ENCODE measurements around the gene ACER2.
"Not testable (repeated sequence)": the region's sequence is repeated elsewhere in the genome, so short reads cannot be mapped to it uniquely, and the experiment has no call there.

The ACER2 gene

DNA sequence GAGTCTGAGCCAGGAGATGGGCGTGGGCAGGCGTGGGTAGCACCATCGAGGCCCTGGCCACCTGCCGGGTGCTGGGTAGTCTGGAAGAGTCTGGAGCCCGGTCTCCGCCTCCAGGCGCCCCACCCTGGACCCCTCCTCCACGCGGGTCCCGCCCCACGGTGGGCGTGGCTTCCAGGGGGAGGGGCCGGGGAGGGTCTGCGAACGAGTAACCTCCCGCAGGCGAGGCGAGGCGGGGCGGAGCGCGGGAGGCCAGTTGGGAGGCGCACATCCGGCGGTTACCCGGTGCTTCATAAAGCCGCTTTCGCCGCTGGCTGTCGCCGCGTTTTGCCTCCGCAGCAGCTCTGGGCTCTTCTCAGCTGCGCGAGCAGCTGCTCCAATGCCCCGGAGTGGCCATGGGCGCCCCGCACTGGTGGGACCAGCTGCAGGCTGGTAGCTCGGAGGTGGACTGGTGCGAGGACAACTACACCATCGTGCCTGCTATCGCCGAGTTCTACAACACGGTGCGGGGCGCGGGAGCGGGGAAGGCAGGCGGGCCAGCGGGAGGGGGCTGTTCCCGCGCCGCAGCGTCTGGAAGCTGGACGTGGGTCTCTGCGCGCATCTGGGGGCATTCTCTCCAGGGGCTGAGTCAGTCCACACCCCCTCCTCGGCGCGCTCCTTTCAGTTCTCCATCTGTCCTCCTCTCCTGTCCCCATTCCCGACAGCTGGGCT is at the start of gene ACER2:
Gene ACER2, plus strand, starts transcription at position 317 of the 708 bp plus-strand sequence. Its CDS starts 76 bp downstream, at position 393.
- peak; percentile 37 for DNase-seq

- no peak for DNase-seq
Observed at GRCh38 chr9:19369107-19369506, 39.7 kb upstream of the ACER2 start.

GRCh38 chr9:19371942-19372341 is 36.9 kb upstream of the ACER2 start:
- no peak for DNase-seq

- no peak for DNase-seq
Observed at GRCh38 chr9:19372567-19372966, 36.2 kb upstream of the ACER2 start.

DNA sequence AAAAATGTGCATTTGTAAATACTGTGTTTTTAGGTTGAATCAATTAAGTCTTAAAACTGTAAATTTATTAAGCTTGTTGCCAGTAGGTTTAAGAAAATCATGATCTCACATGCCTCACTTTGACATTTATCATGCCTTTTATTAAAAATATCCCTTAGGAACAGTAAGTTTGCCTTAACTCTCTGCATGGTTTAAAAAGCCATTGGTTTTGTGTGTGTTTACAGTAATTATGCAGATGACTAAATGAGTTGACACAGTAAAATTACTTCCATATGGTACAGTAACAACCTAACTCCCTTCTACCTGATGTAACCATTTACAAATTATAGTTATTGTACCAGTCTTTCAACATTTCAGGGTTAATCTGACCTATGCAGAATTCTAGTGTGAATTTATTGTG is 35.3 kb upstream of the ACER2 start:
- DNase-seq, result no peak

GRCh38 chr9:19375538-19375937 is 33.3 kb upstream of the ACER2 start:
- no peak for DNase-seq

- DNase-seq, result no peak
Observed at GRCh38 chr9:19376931-19377330, 31.9 kb upstream of the ACER2 start.

GRCh38 chr9:19378164-19378563 is 30.6 kb upstream of the ACER2 start:
- no peak for DNase-seq

DNA sequence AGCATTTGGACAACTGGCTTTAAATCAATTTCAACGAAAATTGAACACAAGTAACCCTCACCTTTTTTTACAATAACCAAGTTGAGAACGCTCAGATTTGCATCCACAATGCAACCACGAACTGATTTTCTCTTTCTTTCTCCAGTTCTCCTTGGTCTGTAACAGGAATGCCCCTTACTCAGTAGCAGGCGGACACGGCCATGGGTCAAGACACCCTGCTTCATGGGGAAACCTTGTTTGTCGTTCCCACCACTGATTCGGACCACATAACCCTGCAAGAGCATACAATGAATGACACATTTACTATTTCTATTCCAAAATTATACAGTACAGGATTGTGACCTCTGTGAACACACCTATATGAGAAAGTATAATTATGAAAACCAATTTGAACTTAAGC is 30.2 kb upstream of the ACER2 start:
- DNase-seq, result no peak

GRCh38 chr9:19379283-19379682 is 29.5 kb upstream of the ACER2 start:
- no peak for DNase-seq

DNA sequence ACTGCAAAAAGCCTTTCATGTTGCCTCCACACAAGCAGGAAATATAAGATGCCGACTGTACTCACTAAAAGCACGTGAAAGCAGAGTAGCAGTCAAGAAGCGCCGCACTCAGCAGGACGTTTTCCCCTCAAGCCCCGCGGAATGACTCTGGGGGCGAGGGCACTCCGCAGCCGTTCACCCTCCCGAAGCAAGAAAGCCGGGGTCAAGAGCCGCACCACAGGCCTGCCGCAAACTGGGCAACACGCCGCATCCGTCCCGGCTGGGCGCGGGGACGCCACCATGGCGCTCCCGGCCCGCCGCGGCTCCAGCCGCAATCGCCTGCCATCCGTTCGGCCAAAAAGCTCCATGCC is 29.1 kb upstream of the ACER2 start:
- DNase-seq, result no peak

- no peak for DNase-seq
Observed at GRCh38 chr9:19380826-19381075, 28.1 kb upstream of the ACER2 start.

DNA sequence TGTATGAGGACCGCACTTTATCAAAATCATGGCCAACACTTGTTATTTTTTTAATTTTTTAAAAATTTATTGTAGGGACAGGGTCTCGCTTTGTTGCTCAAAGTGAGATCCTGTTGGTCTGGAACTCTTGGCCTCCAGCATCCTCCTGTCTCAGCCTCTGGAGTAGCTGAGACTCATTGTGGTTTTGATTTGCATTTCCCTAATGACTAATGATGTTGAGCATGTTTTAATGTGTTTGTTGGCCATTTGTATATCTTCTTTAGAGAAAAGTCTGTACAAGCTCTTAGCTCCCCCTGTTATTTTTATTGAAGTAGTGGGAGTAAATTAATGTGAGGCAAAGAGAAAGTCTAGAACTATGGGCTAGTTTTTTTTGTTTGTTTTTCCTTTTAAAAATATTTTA is 27.2 kb upstream of the ACER2 start:
- no peak for DNase-seq

- not testable (repeated sequence) for DNase-seq
Observed at GRCh38 chr9:19385212-19385611, 23.6 kb upstream of the ACER2 start.

DNA sequence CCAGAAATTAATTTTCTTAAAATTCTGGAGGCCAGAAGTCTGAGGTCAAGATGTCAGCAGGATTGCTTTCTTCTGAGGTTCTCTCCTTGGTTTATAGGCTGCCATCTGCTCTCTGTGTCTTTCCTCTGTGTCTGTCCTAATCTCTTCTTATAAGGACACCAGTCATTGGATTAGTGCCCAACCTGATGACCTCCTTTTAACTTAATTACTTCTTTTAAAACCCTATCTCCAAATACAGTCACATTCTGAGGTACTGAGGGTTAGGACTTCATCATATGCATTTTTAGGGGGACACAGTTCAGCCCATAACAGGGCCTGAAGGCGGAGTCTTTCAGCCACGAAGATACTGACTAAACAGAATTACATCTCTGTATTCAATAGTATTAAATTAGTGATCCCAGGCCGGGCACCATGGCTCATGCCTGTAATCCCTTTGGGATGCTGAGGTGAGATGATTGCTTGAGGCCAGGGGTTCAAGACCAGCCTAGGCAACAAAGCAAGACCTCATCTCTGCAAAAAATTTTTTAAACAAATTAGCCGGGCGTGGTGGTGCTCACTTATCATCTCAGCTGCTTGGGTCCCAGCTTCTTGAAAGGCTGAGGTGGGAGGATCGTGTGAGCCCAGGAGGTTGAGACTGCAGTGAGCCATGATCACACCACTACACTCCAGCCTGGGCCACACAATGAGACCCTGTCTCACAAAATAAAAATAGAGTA is 22.9 kb upstream of the ACER2 start:
- no peak for DNase-seq

- DNase-seq, result no peak
Observed at GRCh38 chr9:19386502-19387044, 22.2 kb upstream of the ACER2 start.

GRCh38 chr9:19387317-19387716 is 21.5 kb upstream of the ACER2 start:
- no peak for DNase-seq

GRCh38 chr9:19389539-19389938 is 19.3 kb upstream of the ACER2 start:
- DNase-seq, result not testable (repeated sequence)

GRCh38 chr9:19397845-19398244 is 11.0 kb upstream of the ACER2 start:
- DNase-seq, result no peak

DNA sequence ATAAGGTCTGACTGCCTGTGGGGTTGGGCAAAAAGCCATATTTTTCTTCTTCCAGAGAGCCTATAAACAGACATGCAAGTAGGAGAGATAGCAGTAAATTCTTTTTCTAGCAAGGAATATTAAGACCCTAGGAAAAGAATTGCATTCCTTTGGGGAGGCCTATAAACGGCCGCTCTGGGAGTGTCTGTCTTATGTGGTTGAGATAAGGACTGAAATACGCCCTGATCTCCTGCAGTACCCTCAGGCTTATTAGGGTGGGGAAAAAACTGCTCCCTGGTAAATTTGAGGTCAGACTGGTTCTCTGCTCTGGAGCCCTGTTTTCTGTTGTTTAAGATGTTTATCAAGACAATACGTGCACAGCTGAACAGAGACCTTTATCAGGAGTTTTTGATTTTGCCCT is 5.6 kb upstream of the ACER2 start:
- not testable (repeated sequence) for DNase-seq

DNA sequence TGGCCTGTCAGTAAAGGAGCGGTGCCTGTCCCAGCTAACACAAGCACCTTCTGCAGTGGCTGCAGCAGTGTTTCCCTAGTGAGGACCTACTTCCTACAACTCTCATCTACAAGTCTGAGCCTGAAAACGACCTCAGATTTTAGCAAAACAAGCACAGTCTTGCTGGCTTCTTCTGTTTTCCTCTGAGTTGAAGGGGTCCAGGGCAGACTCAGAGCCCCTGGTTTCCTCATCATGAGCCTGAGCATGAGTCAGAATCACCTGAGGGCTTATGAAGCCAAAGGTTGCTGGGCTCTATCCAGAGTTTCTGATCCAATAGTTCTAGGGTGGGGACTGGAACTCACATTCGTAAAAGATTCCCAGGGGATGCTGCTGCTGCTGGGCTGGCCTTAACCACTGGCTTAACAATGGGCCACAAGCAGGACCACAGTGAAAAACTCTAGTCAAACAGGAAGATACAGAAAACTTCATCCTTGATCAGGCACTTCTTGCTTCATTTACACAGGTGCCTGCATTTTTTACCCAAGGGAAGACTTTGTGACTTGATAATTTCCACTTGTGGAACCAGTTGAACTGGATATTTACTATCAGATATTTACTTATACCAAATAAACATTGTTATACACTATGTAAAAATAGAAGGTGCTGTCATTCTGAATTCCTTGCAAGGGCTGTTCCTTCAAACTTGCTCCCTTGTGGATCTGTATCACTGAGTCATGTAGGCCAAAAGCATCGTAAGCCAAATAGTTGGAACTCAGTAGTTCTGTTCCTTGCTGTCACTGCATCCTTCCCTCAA is 4.3 kb upstream of the ACER2 start:
- DNase-seq, result no peak

DNA sequence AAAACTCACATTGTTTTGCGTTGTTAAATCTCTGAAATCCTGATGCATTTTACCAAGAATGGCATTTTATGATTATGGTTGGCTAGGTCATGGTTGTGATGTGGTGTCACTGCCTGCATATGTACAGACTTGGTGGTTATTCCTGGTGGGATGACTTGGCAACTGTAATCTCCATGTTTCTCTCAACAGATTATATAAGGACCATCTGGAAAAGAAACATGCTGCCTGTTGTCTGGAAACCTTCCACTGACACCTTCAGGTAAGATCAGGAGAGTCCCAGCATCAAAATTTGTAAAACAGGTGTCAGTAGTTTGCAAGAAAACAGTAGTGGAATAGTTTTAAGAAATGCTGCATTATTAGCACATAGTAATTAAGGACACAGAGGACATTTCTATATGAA is 3.0 kb upstream of the ACER2 start:
- DNase-seq, result no peak

- no peak for DNase-seq
Observed at GRCh38 chr9:19408316-19408692, 505 bp upstream of the ACER2 start.

Data from NCI-H187 treated with DMSO at 0.1 percent for 48 hours (cell line).